NCI-H1930 (cell line): ENCODE measurements around the gene MIPOL1.
"Not testable (repeated sequence)": the region's sequence is repeated elsewhere in the genome, so short reads cannot be mapped to it uniquely, and the experiment has no call there.

Experiments used
- DNase-seq, 2 experiments: peaks; one replicate each; lab custom pipeline; 2025; lab: John Stamatoyannopoulos, UW

The MIPOL1 gene

GRCh38 chr14:37401093-37401492, 203.4 kb downstream of the MIPOL1 start:
- DNase-seq = no peak

DNA sequence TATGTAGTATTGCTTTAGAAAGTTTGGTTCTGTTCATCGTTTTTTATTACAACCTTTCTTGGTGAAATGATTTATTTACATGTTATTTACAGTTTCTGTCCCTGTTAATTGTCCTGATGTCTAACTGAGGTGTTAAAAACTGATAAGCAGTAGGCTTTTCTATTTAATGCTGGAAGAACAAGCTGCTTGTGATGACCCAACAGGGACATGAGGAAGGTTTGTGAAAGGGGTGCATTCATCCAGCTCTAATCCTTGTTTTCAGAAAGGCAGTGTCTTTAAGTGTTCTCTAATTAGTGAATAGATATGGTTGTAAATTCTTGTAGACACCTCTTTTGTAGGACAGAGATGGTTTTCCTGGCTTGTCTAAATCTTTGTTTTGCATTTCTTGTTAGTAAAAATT, 205.9 kb downstream of the MIPOL1 start:
- DNase-seq = no peak

GRCh38 chr14:37406095-37406494, 208.4 kb downstream of the MIPOL1 start:
- DNase-seq = no peak

GRCh38 chr14:37411079-37411735, 213.5 kb downstream of the MIPOL1 start:
- DNase-seq = no peak

GRCh38 chr14:37413050-37413449, 215.3 kb downstream of the MIPOL1 start:
- no peak for DNase-seq

- DNase-seq = no peak
These were observed 215.8 kb downstream of the MIPOL1 start for GRCh38 chr14:37413504-37414003.

DNA sequence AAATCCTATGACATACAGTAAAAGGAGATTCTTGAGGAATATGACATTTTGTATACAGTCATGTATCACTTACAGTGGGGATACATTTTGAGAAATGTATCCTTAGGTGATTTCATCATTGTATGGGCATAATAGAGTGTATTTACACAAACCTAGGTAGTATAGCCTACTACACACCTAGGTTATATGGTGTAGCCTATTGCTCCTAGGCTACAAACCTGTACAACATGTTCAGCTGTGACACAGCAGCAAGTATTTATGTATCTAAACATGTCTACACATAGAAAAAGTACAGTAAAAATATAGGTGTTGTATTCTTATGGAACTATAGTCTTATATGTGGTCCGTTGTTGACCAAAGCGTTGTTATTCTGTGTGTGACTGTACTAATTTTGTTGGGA, 218.5 kb downstream of the MIPOL1 start:
- DNase-seq = no peak

DNA sequence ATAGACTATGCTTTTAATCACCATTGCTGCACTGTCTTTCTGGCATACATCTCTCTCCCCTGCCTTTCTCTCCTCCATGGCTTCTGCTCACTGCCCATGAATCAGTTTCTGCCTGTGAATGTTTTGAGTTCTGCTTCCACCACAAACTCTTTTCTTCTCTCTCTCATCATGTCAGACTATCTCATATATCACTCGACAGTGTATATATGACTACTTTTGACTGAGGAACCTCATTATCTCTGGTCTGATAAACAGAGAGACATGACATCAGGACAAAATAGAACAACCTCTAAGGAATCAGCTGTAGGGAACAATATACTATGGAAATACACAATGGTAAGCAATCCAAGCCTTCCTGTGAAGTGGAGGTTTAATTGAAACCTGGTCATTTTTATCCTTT, 219.4 kb downstream of the MIPOL1 start:
- DNase-seq = no peak

DNA sequence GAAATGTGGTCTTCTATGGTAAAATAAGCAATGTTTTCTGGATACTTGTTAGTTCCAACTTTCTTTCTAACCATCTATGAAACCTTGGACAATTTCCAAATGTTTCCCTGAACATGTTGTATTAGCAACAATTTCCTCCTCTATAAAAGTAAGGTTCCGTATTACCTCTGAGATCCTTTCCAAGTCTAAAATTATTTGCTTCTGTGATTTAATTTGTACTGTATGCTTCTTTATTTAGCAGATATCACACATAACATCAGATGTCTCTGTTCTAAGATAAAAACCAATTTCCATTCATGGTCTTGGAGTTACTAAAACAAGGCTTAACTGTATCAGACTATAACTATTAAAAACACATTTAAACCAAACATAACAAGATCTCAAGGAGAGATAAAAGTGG, 220.1 kb downstream of the MIPOL1 start:
- DNase-seq = no peak

GRCh38 chr14:37420622-37421021, 222.9 kb downstream of the MIPOL1 start:
- DNase-seq = no peak

DNA sequence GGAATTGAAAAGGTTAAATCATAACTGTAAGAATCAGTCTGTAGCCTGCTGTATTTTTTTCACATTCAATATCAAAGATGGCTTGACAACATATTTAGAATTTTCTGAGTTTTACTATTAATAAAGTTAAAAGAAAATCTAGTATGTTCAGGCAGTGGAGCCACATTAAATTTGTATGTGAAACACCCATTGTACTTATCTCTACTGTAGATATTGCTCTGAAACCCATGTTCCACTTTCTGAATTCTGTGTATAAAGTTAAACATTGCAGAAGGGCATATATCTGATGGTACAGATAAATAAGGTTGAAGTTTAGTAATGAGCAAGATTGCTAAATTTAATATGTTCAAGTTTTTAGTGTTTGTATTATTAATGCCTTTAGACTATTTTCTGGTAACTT, 224.6 kb downstream of the MIPOL1 start:
- DNase-seq = no peak

- no peak for DNase-seq
These were observed 225.0 kb downstream of the MIPOL1 start for GRCh38 chr14:37422748-37423147.

DNA sequence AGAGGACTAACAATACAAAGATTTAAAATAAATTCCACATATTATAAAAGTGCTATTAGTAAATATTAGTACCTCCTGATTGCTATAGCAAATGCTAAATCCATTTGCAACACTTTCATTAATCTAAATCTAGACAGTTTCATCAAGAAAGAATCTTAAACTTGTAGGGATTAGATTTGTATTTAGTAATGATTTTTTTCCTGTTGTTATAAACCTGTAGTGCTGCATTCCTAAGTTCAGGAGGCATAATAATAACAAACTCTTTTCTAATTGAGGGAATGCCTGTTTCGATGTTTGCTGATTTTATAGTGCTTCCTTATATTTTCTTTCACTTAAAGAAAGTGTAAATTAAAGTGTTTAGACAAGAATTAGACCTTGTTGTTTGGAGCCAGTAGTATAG, 231.2 kb downstream of the MIPOL1 start:
- DNase-seq = no peak

DNA sequence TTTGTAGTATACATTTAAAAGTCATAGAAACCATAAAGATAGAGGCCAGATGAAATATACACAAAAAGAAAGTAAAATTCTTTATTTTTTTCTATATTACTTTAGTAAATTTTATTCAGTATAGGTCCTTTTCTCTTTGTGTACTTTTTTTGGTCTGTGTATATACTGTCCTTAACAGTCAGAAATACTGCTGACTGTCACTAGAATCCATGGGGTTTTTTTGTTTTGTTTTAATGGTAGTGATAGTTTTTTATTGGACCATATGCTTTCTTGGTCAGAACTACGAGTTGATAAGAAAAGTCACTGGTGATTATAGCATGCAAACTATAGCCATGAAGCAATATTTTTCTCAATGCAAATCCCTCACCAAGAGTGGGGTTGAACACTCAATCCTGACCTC, 231.9 kb downstream of the MIPOL1 start:
- no peak for DNase-seq

DNA sequence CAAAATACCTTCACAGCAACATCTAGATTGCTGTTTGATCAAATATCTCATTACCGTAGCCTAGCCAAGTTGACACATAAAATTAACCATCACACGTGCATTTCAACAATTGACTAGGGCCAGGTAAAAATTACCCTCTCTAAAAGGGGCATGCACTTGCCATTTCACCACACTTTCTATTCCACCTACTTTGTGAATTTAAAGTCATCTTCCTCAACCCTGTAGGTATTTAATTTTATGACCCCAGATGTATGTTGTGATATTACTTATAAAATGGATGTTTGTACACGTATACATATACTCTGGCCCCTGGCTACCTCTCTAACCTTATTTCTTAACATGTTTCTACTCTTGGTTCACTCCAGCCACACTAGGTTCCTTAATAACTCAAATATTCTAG, 237.1 kb downstream of the MIPOL1 start:
- no peak for DNase-seq

- DNase-seq = peak in 1 of 2 experiments; percentile 6
These were observed 238.8 kb downstream of the MIPOL1 start for GRCh38 chr14:37436519-37436918.

DNA sequence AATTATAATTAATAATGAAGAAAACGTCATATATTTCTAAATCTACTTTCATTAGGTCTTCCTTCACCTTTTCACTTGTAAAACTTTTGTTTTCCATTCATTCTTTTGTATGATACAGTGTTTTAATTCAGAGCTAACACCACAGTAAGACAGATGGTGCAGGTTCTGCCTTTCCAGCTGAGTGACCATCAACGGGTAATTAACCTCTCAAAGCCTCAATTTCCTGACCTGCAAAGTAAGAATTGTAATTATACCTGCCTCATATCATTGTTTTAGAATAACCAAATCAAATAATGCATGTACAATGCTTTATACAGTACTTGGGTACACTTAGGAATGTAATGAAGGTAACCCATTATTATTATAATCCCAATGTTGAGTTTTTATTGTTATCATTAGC, 239.8 kb downstream of the MIPOL1 start:
- DNase-seq = peak in 1 of 2 experiments; percentile 8

DNA sequence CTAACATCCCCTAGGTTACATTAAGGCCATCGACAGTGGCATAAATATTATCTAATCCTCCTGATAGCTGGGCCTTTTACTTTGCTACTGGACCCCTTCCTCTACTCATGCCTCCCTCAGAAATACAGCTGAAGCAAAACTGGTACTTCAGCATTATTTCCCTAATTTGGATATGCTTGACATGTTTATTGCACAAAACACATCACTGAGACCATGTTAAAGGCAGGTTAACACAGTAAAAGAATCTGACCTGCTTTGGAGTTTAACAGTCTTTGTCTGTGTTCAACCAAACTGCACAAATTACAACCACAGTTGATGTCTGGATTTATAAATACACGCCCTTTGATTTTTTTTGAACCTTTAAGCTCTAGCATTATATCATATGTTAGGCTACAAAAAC, 240.7 kb downstream of the MIPOL1 start:
- DNase-seq = no peak

- DNase-seq = no peak
These were observed 245.7 kb downstream of the MIPOL1 start for GRCh38 chr14:37443461-37443860.

- no peak for DNase-seq
These were observed 250.2 kb downstream of the MIPOL1 start for GRCh38 chr14:37447883-37448391.

DNA sequence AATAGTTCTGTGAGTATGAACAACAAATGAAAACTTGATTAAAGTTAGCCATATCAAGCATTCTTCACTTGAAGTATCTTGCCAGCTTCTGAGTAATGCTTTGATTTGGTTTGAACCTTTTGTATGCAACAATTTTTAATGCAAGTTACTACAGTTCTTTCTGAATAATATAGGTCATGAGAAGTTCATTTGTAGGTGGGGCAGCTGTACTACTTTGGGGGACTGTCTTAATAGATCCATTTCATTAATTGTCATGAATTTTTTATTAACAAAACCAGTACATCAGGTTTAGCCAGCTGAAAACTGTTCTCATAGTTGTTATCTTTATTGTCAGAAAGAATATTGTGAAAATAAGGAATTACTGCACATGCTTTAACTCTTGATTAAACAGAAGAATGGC, 254.6 kb downstream of the MIPOL1 start:
- no peak for DNase-seq

DNA sequence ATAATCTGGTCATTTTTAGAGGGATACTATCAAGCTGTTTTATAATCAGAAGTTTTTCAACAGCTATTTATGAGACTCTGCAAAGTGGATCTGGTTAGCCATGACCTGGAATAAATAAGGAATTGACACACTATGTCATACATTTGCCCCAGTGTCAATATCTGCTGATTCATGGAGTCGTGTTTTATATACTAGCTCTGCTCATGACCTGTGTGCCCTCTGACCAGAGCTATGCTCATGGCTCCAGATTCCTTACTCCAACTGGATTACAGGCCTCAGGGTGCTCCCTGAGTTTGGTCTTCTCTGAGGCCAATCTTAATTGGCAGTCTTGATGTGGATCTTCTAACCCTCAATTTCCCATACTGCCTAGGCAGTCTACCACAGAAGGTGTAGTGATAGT, 256.2 kb downstream of the MIPOL1 start:
- DNase-seq = no peak

DNA sequence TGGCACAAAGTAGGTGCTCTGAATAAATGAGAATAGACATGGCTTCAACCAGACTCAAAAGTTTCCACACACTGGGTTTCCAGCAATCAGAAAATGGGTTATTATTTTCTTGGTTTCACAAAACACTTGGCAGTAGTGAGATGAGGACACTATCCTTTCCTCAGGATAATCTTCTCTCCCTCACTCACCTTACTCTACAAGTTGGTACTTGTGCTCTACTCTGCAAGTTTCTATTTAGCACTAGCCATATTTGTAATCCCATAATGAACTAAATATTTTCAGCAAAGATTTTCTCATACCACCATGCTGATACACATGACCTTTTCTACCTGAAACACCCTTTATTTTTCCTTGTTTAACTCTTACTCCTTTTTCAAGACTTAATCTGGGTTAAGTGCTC, 259.6 kb downstream of the MIPOL1 start:
- no peak for DNase-seq

DNA sequence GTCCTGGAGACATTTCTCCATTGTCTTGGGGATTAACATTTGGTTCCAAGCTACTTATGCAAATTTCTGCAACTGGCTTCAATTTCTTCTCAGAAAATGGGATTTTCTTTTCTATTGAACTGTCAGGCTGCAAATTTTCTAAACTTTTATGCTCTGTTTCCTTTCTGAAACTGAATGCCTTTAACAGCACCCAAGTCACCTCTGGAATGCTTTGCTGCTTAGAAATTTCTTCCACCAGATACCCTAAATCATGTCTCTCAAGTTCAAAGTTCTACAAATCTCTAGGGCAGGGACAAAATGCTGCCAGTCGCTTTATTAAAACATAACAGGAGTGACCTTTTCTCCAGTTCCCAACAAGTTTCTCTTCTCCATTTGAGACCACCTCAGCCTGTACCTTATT, 264.7 kb downstream of the MIPOL1 start:
- DNase-seq = not testable (repeated sequence)
